Panc1 (cell line): ENCODE data around the gene LIN7B. TPM values are rescaled to one million over a fixed set of nuclear protein-coding genes. Genes with fewer than 3 reads are reported as not detected.

ENCODE experiments used
- ATAC-seq: fragments of 200-7000 bp; cut with Tn5 transposase; 2 replicates; pipeline ENCODE4 v1.9.1; 2020; ENCODE audit warnings: mild to moderate bottlenecking, moderate library complexity
- BruUV-seq: library from RNA; stranded (reverse); fragments of 400-500 nt; replicated peaks from 2 replicates; lab custom pipeline; 2021; lab: Mats Ljungman, UMichigan
- CTCF ChIA-PET: fragments of 300-600 bp; sonication (Branson Sonifier 250); formaldehyde crosslinking; loops from one replicate; lab custom pipeline; 2022; ENCODE audit warnings: antibody characterized with exemption; lab: Charles Lee
- POLR2A ChIA-PET: fragments of 300-600 bp; sonication (Branson Sonifier 250); formaldehyde crosslinking; loops from one replicate; lab custom pipeline; 2022; ENCODE audit warnings: antibody characterized with exemption; lab: Charles Lee
- DNase-seq: peaks from one replicate; pipeline ENCODE4 v3.0.0-alpha.2; 2010; ENCODE audit warnings: low read depth, low spot score
- H3K27ac ChIP-seq: 2 replicates; pipeline ENCODE4 v1.5.1; 2011; ENCODE audit warnings: mild to moderate bottlenecking, low read length, inconsistent platforms
- H3K27me3 ChIP-seq: fragments of 200-500 bp; sonication (Bioruptor generic); 2 replicates; pipeline ENCODE4 v1.6.0; 2014; ENCODE audit warnings: low read length, inconsistent platforms; ENCODE audit not compliant: control insufficient read depth, insufficient read depth
- H3K36me3 ChIP-seq: fragments of 200-500 bp; sonication (Bioruptor generic); 2 replicates; pipeline ENCODE4 v1.5.1; 2014; ENCODE audit warnings: inconsistent platforms, mild to moderate bottlenecking, low read length, moderate library complexity; ENCODE audit not compliant: control insufficient read depth, insufficient read depth
- H3K4me1 ChIP-seq: 2 replicates; pipeline ENCODE4 v1.5.1; 2011; ENCODE audit warnings: inconsistent platforms, mild to moderate bottlenecking, low read length, moderate library complexity; ENCODE audit not compliant: control insufficient read depth, insufficient read depth
- H3K4me3 ChIP-seq, 2 experiments: 2 replicates each; pipeline ENCODE4 v1.5.1; 2011 to 2012; ENCODE audit warnings: low read depth in 2 of 2, low read length in 2 of 2, mild to moderate bottlenecking in 2 of 2, inconsistent platforms in 1 of 2, moderate library complexity in 1 of 2
- H3K9me3 ChIP-seq: fragments of 200-500 bp; sonication (Bioruptor generic); 2 replicates; pipeline ENCODE4 v1.5.1; 2014; ENCODE audit warnings: low read depth, mild to moderate bottlenecking, inconsistent platforms, low read length, moderate library complexity; ENCODE audit not compliant: control insufficient read depth, insufficient read depth
- POLR2AphosphoS5 ChIP-seq: IDR thresholded peaks from 2 replicates; pipeline ENCODE4 v1.6.1; 2012; ENCODE audit warnings: mild to moderate bottlenecking, low read depth, low read length, moderate library complexity
- SIN3A ChIP-seq: IDR thresholded peaks from 2 replicates; pipeline ENCODE4 v1.6.1; 2012; ENCODE audit warnings: low read depth, mild to moderate bottlenecking, low read length, moderate library complexity, borderline replicate concordance; ENCODE audit not compliant: insufficient read depth
- TCF7L2 ChIP-seq: IDR thresholded peaks from 2 replicates; pipeline ENCODE4 v1.6.1; 2011; ENCODE audit warnings: mild to moderate bottlenecking, low read depth, low read length, inconsistent platforms
- in situ Hi-C: cut with HindIII; loops from 2 replicates; pipeline ENCODE4 v1.10.0; 2016; ENCODE audit warnings: low sequenced_read_pairs, low pct_unique_long_range_greater_than_20kb
- intact Hi-C: fragments of 100-400 bp; cut with micrococcal nuclease; formaldehyde crosslinking; loops from one replicate; pipeline ENCODE4 v1.10.0; 2022; ENCODE audit not compliant: unreplicated experiment
- total RNA-seq: library from RNA; stranded (reverse); gene quantifications from one replicate; pipeline ENCODE4 v1.2.1, GENCODE V29; 2021; ENCODE audit not compliant: unreplicated experiment
- TF ChIP-seq, protein P1 (sequence below), 2 experiments: IDR thresholded peaks; 2 replicates each; pipeline ENCODE4 v1.6.1; 2011 to 2012; ENCODE audit warnings: low read depth in 2 of 2, control low read depth in 1 of 2, low read length in 1 of 2, mild to moderate bottlenecking in 1 of 2, moderate library complexity in 1 of 2; ENCODE audit not compliant: insufficient read depth in 1 of 2
- TF ChIP-seq, protein P2 (sequence below): fragments of 450-650 bp; IDR thresholded peaks from 2 replicates; pipeline ENCODE4 v1.5.1; 2017; ENCODE audit warnings: mild to moderate bottlenecking

The LIN7B gene
- total RNA-seq, 1 experiment from 2014 or later = 6.4 TPM

DNA sequence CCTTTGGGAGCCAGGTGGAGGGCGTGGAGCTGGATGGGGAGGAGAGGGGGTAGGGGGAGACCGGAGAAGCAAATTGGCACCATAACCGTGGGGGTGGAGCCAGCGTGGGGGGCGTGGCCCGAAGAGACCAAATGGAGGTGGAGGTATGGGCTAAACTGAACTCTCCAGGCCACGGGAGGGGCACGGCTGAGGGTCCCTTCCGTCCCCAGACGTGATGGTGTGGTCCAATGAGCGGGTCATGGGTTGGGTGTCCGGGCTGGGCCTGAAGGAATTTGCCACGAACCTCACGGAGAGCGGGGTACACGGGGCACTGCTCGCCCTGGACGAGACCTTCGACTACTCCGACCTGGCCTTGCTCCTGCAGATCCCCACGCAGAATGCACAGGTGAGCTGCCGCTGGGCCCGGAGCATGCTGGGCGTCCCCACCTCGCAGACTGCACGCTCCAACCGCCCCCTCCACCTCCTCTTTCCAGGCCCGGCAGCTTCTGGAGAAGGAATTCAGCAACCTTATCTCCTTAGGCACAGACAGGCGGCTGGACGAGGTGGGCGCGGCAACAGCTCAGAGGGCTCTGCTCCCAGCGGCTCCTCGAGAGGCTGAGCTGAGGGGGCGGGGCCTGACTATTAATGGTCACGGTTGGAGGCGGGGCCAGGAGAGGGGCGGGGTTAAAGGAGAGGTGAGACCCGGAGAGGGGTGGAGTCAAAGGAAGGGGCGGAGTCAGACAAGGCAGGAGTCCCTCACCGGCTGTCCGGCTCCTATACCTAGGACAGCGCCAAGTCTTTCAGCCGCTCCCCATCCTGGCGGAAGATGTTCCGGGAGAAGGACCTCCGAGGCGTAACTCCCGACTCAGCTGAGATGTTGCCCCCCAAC, 34.8 kb downstream of the LIN7B start:
- ChIA-PET POLR2A (no interaction called here), CTCF (interaction anchor here (1.4 kb wide), 1 partner anchor 50 kb away, joined by 4 read pairs; no protein-coding TSS in a partner anchor)
- DNase-seq (peak; percentile 53), ATAC-seq (peak; percentile 72)
- intact Hi-C loops = no loop called here
- Histone ChIP-seq H3K4me3 (peak overlapping the region; percentile 78 to 91), H3K27me3 (no peaks in the 10 kb centered on the region), H3K9me3 (no peaks in the 10 kb centered on the region), H3K27ac (peak overlapping the region; percentile 89), H3K36me3 (no peaks in the 10 kb centered on the region; the same call in 1 of the 2 replicates), H3K4me1 (no peaks in the 10 kb centered on the region; the same call in 1 of the 2 replicates)
- in situ Hi-C loops = no loop called here
- TF ChIP-seq, protein P1, sequence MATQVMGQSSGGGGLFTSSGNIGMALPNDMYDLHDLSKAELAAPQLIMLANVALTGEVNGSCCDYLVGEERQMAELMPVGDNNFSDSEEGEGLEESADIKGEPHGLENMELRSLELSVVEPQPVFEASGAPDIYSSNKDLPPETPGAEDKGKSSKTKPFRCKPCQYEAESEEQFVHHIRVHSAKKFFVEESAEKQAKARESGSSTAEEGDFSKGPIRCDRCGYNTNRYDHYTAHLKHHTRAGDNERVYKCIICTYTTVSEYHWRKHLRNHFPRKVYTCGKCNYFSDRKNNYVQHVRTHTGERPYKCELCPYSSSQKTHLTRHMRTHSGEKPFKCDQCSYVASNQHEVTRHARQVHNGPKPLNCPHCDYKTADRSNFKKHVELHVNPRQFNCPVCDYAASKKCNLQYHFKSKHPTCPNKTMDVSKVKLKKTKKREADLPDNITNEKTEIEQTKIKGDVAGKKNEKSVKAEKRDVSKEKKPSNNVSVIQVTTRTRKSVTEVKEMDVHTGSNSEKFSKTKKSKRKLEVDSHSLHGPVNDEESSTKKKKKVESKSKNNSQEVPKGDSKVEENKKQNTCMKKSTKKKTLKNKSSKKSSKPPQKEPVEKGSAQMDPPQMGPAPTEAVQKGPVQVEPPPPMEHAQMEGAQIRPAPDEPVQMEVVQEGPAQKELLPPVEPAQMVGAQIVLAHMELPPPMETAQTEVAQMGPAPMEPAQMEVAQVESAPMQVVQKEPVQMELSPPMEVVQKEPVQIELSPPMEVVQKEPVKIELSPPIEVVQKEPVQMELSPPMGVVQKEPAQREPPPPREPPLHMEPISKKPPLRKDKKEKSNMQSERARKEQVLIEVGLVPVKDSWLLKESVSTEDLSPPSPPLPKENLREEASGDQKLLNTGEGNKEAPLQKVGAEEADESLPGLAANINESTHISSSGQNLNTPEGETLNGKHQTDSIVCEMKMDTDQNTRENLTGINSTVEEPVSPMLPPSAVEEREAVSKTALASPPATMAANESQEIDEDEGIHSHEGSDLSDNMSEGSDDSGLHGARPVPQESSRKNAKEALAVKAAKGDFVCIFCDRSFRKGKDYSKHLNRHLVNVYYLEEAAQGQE (IDR thresholded peaks at IDR 0.05; ENCODE audit: insufficient read depth in 1 of 2, low read depth in 2 of 2, low read length in 1 of 2) = peak; percentile 84 to 89
- TF ChIP-seq SIN3A = 0 out of 2 replicates have a peak, but pooled peaks have one; percentile 20
- no peak; the same call in 1 of the 2 replicates for TF ChIP-seq POLR2AphosphoS5
- TF ChIP-seq, protein P2, sequence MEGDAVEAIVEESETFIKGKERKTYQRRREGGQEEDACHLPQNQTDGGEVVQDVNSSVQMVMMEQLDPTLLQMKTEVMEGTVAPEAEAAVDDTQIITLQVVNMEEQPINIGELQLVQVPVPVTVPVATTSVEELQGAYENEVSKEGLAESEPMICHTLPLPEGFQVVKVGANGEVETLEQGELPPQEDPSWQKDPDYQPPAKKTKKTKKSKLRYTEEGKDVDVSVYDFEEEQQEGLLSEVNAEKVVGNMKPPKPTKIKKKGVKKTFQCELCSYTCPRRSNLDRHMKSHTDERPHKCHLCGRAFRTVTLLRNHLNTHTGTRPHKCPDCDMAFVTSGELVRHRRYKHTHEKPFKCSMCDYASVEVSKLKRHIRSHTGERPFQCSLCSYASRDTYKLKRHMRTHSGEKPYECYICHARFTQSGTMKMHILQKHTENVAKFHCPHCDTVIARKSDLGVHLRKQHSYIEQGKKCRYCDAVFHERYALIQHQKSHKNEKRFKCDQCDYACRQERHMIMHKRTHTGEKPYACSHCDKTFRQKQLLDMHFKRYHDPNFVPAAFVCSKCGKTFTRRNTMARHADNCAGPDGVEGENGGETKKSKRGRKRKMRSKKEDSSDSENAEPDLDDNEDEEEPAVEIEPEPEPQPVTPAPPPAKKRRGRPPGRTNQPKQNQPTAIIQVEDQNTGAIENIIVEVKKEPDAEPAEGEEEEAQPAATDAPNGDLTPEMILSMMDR = no peak
- no peak for TF ChIP-seq TCF7L2
- no TSS peak for BruUV-seq

- Histone ChIP-seq H3K36me3 (no peaks in the 10 kb centered on the region; the same call in 1 of the 2 replicates), H3K27ac (peak overlapping the region; percentile 89), H3K9me3 (no peaks in the 10 kb centered on the region), H3K4me3 (peak overlapping the region; percentile 78 to 91), H3K27me3 (no peaks in the 10 kb centered on the region), H3K4me1 (no peaks in the 10 kb centered on the region; the same call in 1 of the 2 replicates)
- peak; percentile 40 for ATAC-seq
- DNase-seq = no peak
- no TSS peak for BruUV-seq
- TF ChIP-seq TCF7L2 = peak; percentile 46; the same call in 1 of the 2 replicates
- no peak for TF ChIP-seq SIN3A
- TF ChIP-seq, protein P2 = no peak
- TF ChIP-seq POLR2AphosphoS5 = no peak
- TF ChIP-seq, protein P1 (IDR thresholded peaks at IDR 0.05; ENCODE audit: insufficient read depth in 1 of 2, low read depth in 2 of 2, low read length in 1 of 2) = peak in 1 of 2 experiments; percentile 50; a peak in 2 of 4 replicates
- ChIA-PET CTCF (interaction anchor here (1.4 kb wide), 1 partner anchor 49 kb away, joined by 4 read pairs; no protein-coding TSS in a partner anchor), POLR2A (no interaction called here)
- in situ Hi-C loops (no loop called here), intact Hi-C loops (no loop called here)
Measured at GRCh38 chr19:49149652-49150105, 35.5 kb downstream of the LIN7B start.
